Measurements from ENCODE around the gene PSMB7.

DNA sequence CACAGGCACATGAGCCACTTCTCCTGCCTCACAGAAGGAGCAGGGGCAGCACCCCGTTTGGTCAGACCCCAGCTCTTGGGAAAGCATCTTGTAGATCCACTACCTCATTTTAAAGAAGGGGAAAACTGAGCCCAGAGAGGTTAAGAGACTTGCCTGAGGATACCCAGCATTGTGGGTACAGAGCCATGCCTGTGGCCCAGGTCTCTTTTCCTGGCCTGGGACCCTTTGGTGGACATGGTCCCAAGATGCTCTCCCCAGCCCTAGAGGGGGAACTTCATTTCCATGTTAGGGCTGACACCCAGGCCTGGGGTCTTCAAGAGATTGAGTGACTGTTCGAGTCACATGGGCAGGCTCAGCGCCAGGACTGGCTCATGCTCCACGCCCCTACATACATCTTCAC is 93.3 kb downstream of the PSMB7 start:
- TF ChIP-seq EZH2 (IDR thresholded peaks at IDR 0.05; ENCODE audit: borderline replicate concordance, low read depth, low read length, severe bottlenecking) = no peak
- TF ChIP-seq, protein P1, sequence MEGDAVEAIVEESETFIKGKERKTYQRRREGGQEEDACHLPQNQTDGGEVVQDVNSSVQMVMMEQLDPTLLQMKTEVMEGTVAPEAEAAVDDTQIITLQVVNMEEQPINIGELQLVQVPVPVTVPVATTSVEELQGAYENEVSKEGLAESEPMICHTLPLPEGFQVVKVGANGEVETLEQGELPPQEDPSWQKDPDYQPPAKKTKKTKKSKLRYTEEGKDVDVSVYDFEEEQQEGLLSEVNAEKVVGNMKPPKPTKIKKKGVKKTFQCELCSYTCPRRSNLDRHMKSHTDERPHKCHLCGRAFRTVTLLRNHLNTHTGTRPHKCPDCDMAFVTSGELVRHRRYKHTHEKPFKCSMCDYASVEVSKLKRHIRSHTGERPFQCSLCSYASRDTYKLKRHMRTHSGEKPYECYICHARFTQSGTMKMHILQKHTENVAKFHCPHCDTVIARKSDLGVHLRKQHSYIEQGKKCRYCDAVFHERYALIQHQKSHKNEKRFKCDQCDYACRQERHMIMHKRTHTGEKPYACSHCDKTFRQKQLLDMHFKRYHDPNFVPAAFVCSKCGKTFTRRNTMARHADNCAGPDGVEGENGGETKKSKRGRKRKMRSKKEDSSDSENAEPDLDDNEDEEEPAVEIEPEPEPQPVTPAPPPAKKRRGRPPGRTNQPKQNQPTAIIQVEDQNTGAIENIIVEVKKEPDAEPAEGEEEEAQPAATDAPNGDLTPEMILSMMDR (IDR thresholded peaks at IDR 0.05; ENCODE audit: borderline replicate concordance, extremely low read depth, low read length, poor library complexity, severe bottlenecking) = no peak
